Adipose tissue (tissue), 3 donors: ENCODE measurements around the gene SNHG17. TPM values are rescaled to one million over a fixed set of nuclear protein-coding genes. Genes with fewer than 3 reads are reported as not detected.
A peak's percentile ranks its signal among the peaks of the same experiment; 100 is the strongest.
"Not testable (repeated sequence)": the region's sequence is repeated elsewhere in the genome, so short reads cannot be mapped to it uniquely, and the experiment has no call there.

Experiments
- H3K27ac ChIP-seq: one replicate; pipeline ENCODE4 v1.5.1; 2013; ENCODE audit warnings: low read depth, low read length
- WGBS, 3 donors: extraction: QIAGEN DNeasy Blood & Tissue Kit; methylation state at CpG; one replicate each; pipeline ENCODE4 v1.1.7; 2013; 5-methylcytosine and 5-hydroxymethylcytosine counted together
- polyA plus RNA-seq, 3 donors: library from polyadenylated mRNA; stranded (reverse); fragments of 200-250 nt; gene quantifications; one replicate each; pipeline ENCODE4 v1.2.3, GENCODE V29; 2013
- donor health status: healthy with polysubstance abuse.
- donor health status: Bipolar disorder and iron deficiency.
- donor health status: healthy.

The SNHG17 gene
- 10 to 100 TPM; 18.2 to 63.9 (median 27.9) TPM for polyA plus RNA-seq

GRCh38 chr20:38434770-38435554, at the start of gene SNHG17:
SNHG17 (minus strand) TSS chr20:38435328.
- 1% methylated on average over 65 of the region's 65 CpGs for WGBS, 3 donors

GRCh38 chr20:38479596-38479995, 44.5 kb upstream of the SNHG17 start:
- WGBS, 3 donors: 87 to 95% (median 92%) methylated on average over 2 of the region's 2 CpGs
- H3K27ac ChIP-seq: no peak overlapping the region

More at GRCh38 chr20:38434770-38435554, at the start of gene SNHG17:
- H3K27ac ChIP-seq: peak within 1 kb of the TSS; percentile 68

DNA sequence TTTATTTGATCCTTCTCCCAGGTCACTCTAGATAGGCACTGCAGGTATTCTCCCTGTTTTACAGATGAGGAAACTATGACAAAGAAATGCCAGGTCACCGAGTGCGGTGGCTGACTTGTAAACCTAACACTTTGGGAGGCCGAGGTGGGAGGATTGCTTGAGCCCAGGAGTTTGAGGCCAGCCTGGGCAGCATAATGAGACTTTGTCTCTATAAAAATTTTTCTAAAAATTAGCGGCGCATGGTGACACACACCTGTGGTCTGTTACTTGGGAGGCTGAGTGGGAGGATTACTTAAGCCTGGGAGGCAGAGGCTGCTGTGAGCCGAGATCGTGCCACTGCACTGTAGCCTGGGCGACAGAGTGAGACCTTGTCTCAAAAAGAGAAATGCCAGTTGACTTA, 42.6 kb upstream of the SNHG17 start:
- no peak overlapping the region for H3K27ac ChIP-seq
- 96 to 98% (median 97%) methylated on average over 8 of the region's 8 CpGs for WGBS, 3 donors

DNA sequence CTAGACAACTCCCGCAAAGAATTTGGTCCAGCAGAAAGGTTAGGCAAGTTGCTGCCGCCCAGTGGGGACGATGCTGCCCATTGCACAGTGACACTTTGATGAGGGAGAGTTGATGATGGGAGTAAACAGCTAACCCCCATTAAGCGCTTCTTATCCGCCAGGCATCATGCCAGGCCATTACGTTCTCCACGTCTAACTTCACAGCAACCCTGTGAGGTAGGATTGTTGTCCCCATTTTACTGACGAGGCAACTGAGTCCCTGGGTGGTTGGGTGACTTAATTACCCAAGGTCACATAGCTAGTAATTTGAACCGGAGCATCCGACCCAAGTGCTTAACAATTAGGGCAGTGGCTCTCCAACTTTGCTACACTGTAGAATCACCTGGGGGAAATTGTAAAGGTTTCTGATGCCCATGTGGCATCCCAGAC, 38.3 kb upstream of the SNHG17 start:
- no peak overlapping the region for H3K27ac ChIP-seq
- 5 to 15% (median 12%) methylated on average over 10 of the region's 10 CpGs for WGBS, 3 donors

DNA sequence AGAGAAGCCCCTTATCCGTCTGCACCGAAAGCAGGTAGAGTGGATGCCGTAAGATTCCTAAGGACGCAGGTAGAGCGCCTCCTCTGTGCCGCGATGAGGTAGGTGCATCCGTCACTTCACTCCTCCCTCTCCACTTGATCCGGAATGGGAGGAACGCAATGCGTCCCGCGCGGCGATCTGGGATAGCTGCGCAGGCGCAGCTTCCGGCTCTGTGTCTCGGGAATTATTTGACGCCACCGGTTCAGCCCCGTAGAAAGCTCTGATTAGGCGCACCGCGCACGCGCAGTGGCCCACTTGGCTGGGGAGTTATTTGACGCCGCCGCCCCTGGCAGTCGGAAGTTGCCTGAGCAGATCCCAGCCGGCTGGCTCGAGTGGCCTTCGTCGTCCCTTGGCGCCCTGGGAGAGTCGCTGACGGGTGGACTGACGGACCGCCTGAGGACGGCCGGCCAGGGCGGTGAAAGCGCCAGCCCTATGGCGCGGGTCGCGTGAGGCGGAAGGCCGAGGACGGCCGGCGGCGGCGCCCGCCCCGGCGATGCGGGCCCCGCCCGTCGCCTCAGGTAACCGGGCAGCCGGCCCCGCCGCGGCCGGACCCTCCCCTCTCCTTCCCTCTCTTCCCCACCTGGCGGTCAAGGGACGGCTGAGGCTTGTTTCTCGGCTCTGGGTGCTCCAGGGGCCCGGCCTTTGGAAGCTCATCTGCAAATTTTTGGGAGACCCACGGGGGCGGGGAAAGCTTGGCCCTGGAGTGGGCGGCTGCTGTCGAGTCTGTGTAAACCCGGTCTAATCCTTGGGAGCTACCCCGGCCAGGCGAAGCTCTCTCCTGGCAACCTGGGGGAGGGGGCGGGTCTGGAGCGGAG, 37.6 kb upstream of the SNHG17 start, which contains the start of gene RALGAPB:
Gene RALGAPB, plus strand, starts transcription at position 331 of the 854 bp plus-strand sequence. CDS start 15,590 bp downstream, outside the sequence.
- no peak within 1 kb of the TSS for H3K27ac ChIP-seq
- WGBS, 3 donors: 0 to 1% (median 0%) methylated on average over 65 to 80 of the region's 81 CpGs

GRCh38 chr20:38471987-38472512, 36.9 kb upstream of the SNHG17 start:
- H3K27ac ChIP-seq: no peak overlapping the region
- 9 to 20% (median 20%) methylated on average over 12 of the region's 12 CpGs for WGBS, 3 donors

DNA sequence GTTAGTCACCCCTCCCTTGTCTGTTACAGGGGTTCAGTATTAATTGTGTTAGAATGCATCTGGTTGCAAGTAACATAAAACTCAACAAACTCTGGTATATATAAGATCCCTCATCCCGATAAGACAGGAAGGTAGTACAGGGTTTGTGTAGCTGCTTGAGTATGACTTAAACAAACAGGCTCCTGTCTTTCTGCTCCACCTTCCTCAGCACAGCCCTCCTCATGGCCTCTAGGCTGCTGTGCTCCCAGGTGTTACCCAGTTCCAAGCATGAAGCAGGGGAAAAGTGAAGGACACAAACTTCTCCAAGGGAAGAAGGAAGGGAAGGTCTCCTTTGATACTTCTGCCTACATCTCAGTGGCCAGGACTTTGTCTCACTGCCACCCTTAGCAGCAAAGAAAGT, 36.1 kb upstream of the SNHG17 start:
- 70 to 80% (median 78%) methylated on average over 1 of the region's 1 CpG for WGBS, 3 donors
- no peak overlapping the region for H3K27ac ChIP-seq

- no peak overlapping the region for H3K27ac ChIP-seq
- WGBS, 3 donors: 71 to 75% (median 74%) methylated on average over 3 of the region's 3 CpGs
Observed at GRCh38 chr20:38466983-38467382, 31.9 kb upstream of the SNHG17 start.

DNA sequence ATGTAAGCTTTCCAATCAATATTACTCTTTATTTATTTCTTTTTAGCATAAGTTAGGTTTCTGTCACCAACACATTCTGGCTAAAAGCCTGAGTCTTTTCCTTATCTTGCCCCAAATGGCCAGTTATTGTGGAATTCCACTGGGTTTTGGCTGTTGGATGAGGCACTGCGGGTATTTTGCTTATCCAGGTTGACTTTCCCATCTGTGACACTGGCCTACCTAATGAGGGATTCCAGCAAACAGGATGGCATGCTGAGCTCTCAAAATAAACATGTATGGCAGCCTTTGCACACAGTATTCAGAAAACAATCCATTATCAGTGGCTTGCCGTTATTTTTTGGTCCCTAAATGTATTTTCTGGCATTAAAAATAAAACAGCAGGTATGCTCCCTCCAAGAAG, 31.0 kb upstream of the SNHG17 start:
- 37 to 78% (median 77%) methylated on average over 2 of the region's 2 CpGs for WGBS, 3 donors

GRCh38 chr20:38461569-38461968, 26.4 kb upstream of the SNHG17 start:
- WGBS, 3 donors: 89 to 92% (median 92%) methylated on average over 12 to 30 of the region's 30 CpGs
- not testable (repeated sequence) for H3K27ac ChIP-seq

More for the DNA sequence above, 31.0 kb upstream of the SNHG17 start:
- H3K27ac ChIP-seq: no peak overlapping the region

- not testable (repeated sequence) for H3K27ac ChIP-seq
- WGBS, 3 donors: 85 to 94% (median 91%) methylated on average over 16 to 24 of the region's 33 CpGs
Observed at GRCh38 chr20:38461167-38461566, 26.0 kb upstream of the SNHG17 start.

GRCh38 chr20:38460631-38461030, 25.5 kb upstream of the SNHG17 start:
- WGBS, 3 donors: 22% methylated on average over 1 of the region's 2 CpGs; no CpG with 5 or more reads in 2 of the 3 donors
- not testable (repeated sequence) for H3K27ac ChIP-seq

GRCh38 chr20:38460040-38460623, 25.0 kb upstream of the SNHG17 start:
- WGBS, 3 donors: 47 to 52% (median 49%) methylated on average over 5 of the region's 5 CpGs
- H3K27ac ChIP-seq: no peak overlapping the region

DNA sequence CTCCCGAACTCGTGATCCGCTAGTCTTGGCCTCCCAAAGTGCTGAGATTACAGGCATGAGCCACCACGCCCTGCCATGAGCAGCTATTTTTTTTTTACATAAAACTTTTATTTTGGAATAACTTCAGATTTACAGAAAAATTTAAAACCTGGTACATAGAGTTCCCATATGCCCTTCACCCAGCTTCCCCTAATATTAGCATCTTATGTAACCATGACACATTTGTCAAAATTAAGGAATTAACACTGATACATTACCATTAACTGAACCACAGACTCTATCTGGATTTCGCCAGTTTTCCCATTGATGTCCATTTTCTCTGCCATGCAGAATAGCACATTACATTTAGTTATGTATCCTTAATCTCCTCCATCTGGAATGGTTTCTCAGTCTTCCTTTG, 23.2 kb upstream of the SNHG17 start:
- WGBS, 3 donors: 90 to 95% (median 94%) methylated on average over 5 of the region's 5 CpGs

GRCh38 chr20:38454556-38455473, 19.7 kb upstream of the SNHG17 start:
- WGBS, 3 donors: 91 to 95% (median 92%) methylated on average over 13 of the region's 13 CpGs
- H3K27ac ChIP-seq: no peak overlapping the region

More for the DNA sequence above, 23.2 kb upstream of the SNHG17 start:
- no peak overlapping the region for H3K27ac ChIP-seq

DNA sequence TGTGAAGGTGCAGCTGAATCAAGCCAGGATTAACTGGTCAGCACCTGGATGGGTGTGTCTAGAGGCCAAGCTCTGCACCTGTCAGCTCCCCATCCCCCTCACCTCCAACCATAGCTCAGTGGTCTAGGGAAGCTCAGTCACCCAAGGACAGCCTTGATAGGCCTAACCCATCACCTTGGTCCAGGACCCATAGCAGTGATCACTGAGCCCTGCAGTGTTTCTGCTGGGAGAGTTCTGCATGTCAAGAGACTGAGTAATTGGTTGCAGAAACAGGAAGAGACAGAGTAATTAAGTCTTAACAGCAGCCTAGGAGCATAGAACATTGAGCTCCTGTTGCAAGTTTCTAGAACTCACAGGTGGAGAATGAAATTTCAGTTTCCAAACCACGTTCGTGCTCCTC, 18.8 kb upstream of the SNHG17 start:
- 89 to 93% (median 93%) methylated on average over 2 of the region's 2 CpGs for WGBS, 3 donors
- no peak overlapping the region for H3K27ac ChIP-seq

GRCh38 chr20:38452880-38453624, 17.9 kb upstream of the SNHG17 start:
- 79 to 87% (median 83%) methylated on average over 15 to 18 of the region's 19 CpGs for WGBS, 3 donors
- H3K27ac ChIP-seq: no peak overlapping the region
